GM12878 (cell line): ENCODE data around the gene RAD51AP1. TPM values are rescaled to one million over a fixed set of nuclear protein-coding genes. Genes with fewer than 3 reads are reported as not detected.

Experiments
- ATAC-seq: fragments of 200-7000 bp; cut with Tn5 transposase; 3 replicates; pipeline ENCODE4 v1.9.1; 2020; ENCODE audit warnings: mild to moderate bottlenecking, moderate library complexity
- BruUV-seq: library from RNA; stranded (reverse); fragments of 400-500 nt; replicated peaks from 2 replicates; lab custom pipeline; 2021; lab: Mats Ljungman, UMichigan
- CTCF ChIA-PET: fragments of 300-600 bp; sonication (Branson Sonifier 250); formaldehyde crosslinking; extraction: SDS; loops from one replicate; lab custom pipeline; 2021; ENCODE audit warnings: inconsistent platforms; lab: Yijun Ruan, JAX
- POLR2A ChIA-PET: fragments of 350-600 bp; formaldehyde crosslinking; extraction: SDS; loops from one replicate; lab custom pipeline; 2021; ENCODE audit warnings: inconsistent platforms; lab: Charles Lee
- RAD21 ChIA-PET: fragments of 300-600 bp; sonication (Branson Sonifier 250); formaldehyde crosslinking; loops from one replicate; lab custom pipeline; 2023; ENCODE audit warnings: antibody characterized with exemption; ENCODE audit not compliant: unreplicated experiment; lab: Charles Lee
- SMC1A ChIA-PET: fragments of 300-600 bp; sonication (Branson Sonifier 250); formaldehyde crosslinking; loops from one replicate; lab custom pipeline; 2023; ENCODE audit not compliant: unreplicated experiment, uncharacterized antibody; lab: Charles Lee
- DNase-seq: peaks from one replicate; pipeline ENCODE4 v3.0.0-alpha.2; 2011; ENCODE audit warnings: low read depth, low spot score
- FAIRE-seq: peaks from 3 replicates; lab custom pipeline; 2011; peaks lifted over from hg19 to GRCh38; lab: Jason Lieb, UNC
- H2AFZ ChIP-seq: 2 replicates; pipeline ENCODE4 v1.6.0; 2011; ENCODE audit warnings: low read depth, low read length, control low read depth; ENCODE audit not compliant: control insufficient read depth
- H3K27ac ChIP-seq: 2 replicates; pipeline ENCODE4 v1.5.1; 2011; ENCODE audit warnings: control low read depth; ENCODE audit not compliant: control insufficient read depth, insufficient read depth
- H3K27me3 ChIP-seq, 2 experiments: replicated peaks in 1 of 2; 2 replicates each; pipeline versions ENCODE4 v1.6.0 to v1.6.1; 2011; ENCODE audit warnings: low read length in 1 of 2; ENCODE audit not compliant: control insufficient read depth in 2 of 2, insufficient read depth in 2 of 2
- H3K36me3 ChIP-seq, 2 experiments: 2 replicates each; pipeline ENCODE4 v1.5.1; 2011; ENCODE audit warnings: low read length in 1 of 2; ENCODE audit not compliant: control insufficient read depth in 2 of 2, insufficient read depth in 2 of 2
- H3K4me1 ChIP-seq: 2 replicates; pipeline ENCODE4 v1.6.1; 2011; ENCODE audit warnings: mild to moderate bottlenecking, low read length, moderate library complexity, mixed read lengths; ENCODE audit not compliant: control insufficient read depth, insufficient read depth
- H3K4me2 ChIP-seq: 2 replicates; pipeline ENCODE4 v1.6.0; 2011; ENCODE audit warnings: control low read depth; ENCODE audit not compliant: control insufficient read depth, insufficient read depth
- H3K4me3 ChIP-seq: fragments of 200-600 bp; sonication (generic); 2 replicates; pipeline ENCODE4 v1.5.1; 2016
- H3K79me2 ChIP-seq: 2 replicates; pipeline ENCODE4 v1.6.0; 2011; ENCODE audit warnings: low read length; ENCODE audit not compliant: control insufficient read depth, insufficient read depth
- H3K9ac ChIP-seq: 2 replicates; pipeline ENCODE4 v1.8.0; 2011; ENCODE audit warnings: low read length, control low read depth, mixed read lengths; ENCODE audit not compliant: control insufficient read depth, insufficient read depth
- H3K9me3 ChIP-seq: replicated peaks from 3 replicates; pipeline ENCODE4 v1.5.1; 2011; ENCODE audit warnings: mild to moderate bottlenecking, low read length; ENCODE audit not compliant: control insufficient read depth, insufficient read depth
- H4K20me1 ChIP-seq: 2 replicates; pipeline ENCODE4 v1.6.0; 2011; ENCODE audit not compliant: control insufficient read depth, insufficient read depth
- ATF2 ChIP-seq: IDR thresholded peaks from 2 replicates; pipeline ENCODE4 v1.6.1; 2012; ENCODE audit warnings: low read length, inconsistent platforms
- BCL3 ChIP-seq: IDR thresholded peaks from 2 replicates; pipeline ENCODE4 v1.6.1; 2011; ENCODE audit warnings: borderline replicate concordance, low read depth, mild to moderate bottlenecking, moderate library complexity, low read length; ENCODE audit not compliant: insufficient read depth, poor library complexity, severe bottlenecking
- CBX5 ChIP-seq: sonication (generic); IDR thresholded peaks from 2 replicates; pipeline ENCODE4 v1.6.1; 2016; ENCODE audit warnings: low read depth, moderate library complexity, mild to moderate bottlenecking, inconsistent platforms
- CREM ChIP-seq: IDR thresholded peaks from 2 replicates; pipeline ENCODE4 v1.6.1; 2014; ENCODE audit warnings: antibody characterized with exemption, low read depth
- DPF2 ChIP-seq: fragments of 450-650 bp; IDR thresholded peaks from 2 replicates; pipeline ENCODE4 v1.6.1; 2017; ENCODE audit warnings: mild to moderate bottlenecking
- E2F4 ChIP-seq: IDR thresholded peaks from 2 replicates; pipeline ENCODE4 v1.6.1; 2012; ENCODE audit warnings: low read depth, low read length, improper control_type of control experiment
- E4F1 ChIP-seq: fragments of 450-650 bp; IDR thresholded peaks from 2 replicates; pipeline ENCODE4 v1.6.1; 2018; ENCODE audit warnings: borderline replicate concordance, mild to moderate bottlenecking; ENCODE audit not compliant: partially characterized antibody
- ESRRA ChIP-seq: IDR thresholded peaks from 2 replicates; pipeline ENCODE4 v1.6.1; 2012; ENCODE audit warnings: mild to moderate bottlenecking, low read length, improper control_type of control experiment
- NFYA ChIP-seq: IDR thresholded peaks from 2 replicates; pipeline ENCODE4 v1.6.1; 2011; ENCODE audit warnings: low read depth, mild to moderate bottlenecking, low read length, improper control_type of control experiment, borderline replicate concordance
- NFYB ChIP-seq: IDR thresholded peaks from 2 replicates; pipeline ENCODE4 v1.6.1; 2011; ENCODE audit warnings: low read depth, mild to moderate bottlenecking, low read length, improper control_type of control experiment, moderate library complexity; ENCODE audit not compliant: insufficient read depth
- RAD21 ChIP-seq: IDR thresholded peaks from 2 replicates; pipeline ENCODE4 v1.6.1; 2011; ENCODE audit warnings: mild to moderate bottlenecking, low read depth, low read length, moderate library complexity; ENCODE audit not compliant: insufficient read depth
- WGBS: methylation state at CpG from one replicate; pipeline ENCODE4 v1.1.6; 2016; ENCODE audit warnings: low lambda C conversion rate; ENCODE audit not compliant: insufficient replicate concordance, insufficient coverage; ENCODE audit errors: missing lambda C conversion rate; 5-methylcytosine and 5-hydroxymethylcytosine counted together
- in situ Hi-C: fragments of 300-500 bp; cut with MboI; formaldehyde crosslinking; loops from 9 replicates; pipeline ENCODE4 v1.14.3; 2018; ENCODE audit warnings: mixed read lengths
- intact Hi-C: fragments of 100-400 bp; cut with micrococcal nuclease; formaldehyde crosslinking; loops from one replicate; pipeline ENCODE4 v1.14.2; 2022; ENCODE audit not compliant: unreplicated experiment
- polyA plus RNA-seq, 11 experiments: library from polyadenylated mRNA; depleted of rRNA in 4 of 11; unstranded in 6 of 11; stranded (reverse) in 5 of 11; fragments of >200 nt; fragmentation: Nextera tagmentation in 4 of 11; fragmentation: Illumina TruSeq in 1 of 11; extraction: Ambion mirVana in 4 of 11; extraction: Trizol in 1 of 11; gene quantifications; 1 replicate in 1 of 11; 2 replicates in 10 of 11; pipeline versions ENCODE4 v1.2.1 to v1.2.3, GENCODE V29; 2011 to 2016; ENCODE audit warnings: inconsistent platforms in 2 of 11, missing spikeins in 2 of 11, low read depth in 1 of 11
- total RNA-seq, 4 experiments: library from RNA; depleted of rRNA in 3 of 4; stranded (reverse); fragments of >200 nt in 3 of 4; fragmentation: Illumina TruSeq in 1 of 4; extraction: Trizol in 1 of 4; gene quantifications; 2 replicates each; pipeline versions ENCODE4 v1.2.1 to v1.2.3, GENCODE V29; 2013 to 2021

The RAD51AP1 gene
- total and polyA plus RNA-seq, 10 of the 15 experiments (the other 5 are each of a cell fraction or from before 2014, with no cell fraction given): 22.3 to 86.0 (median 50.9) TPM

- TF ChIP-seq E4F1: no peak
- no peak for TF ChIP-seq CBX5
- TF ChIP-seq ATF2: no peak
- TF ChIP-seq CREM: no peak
- TF ChIP-seq E2F4: no peak
These were observed 46.2 kb downstream of the RAD51AP1 start (continued) for GRCh38 chr12:4584896-4585295.

GRCh38 chr12:4586500-4586899, 47.8 kb downstream of the RAD51AP1 start:
- TF ChIP-seq BCL3 (peak; percentile 34), DPF2 (no peak), NFYA (no peak), RAD21 (no peak), NFYB (no peak), ESRRA (no peak)
- SMC1A ChIA-PET: no interaction called here
- WGBS: 60% methylated on average over 5 of the region's 5 CpGs
- POLR2A ChIA-PET: no interaction called here
- Histone ChIP-seq H4K20me1 (no peaks in the 10 kb centered on the region), H3K4me2 (no peak overlapping the region), H3K4me3 (no peak overlapping the region), H3K9me3 (no peaks in the 10 kb centered on the region), H3K4me1 (no peaks in the 10 kb centered on the region), H3K9ac (no peak overlapping the region), H2AFZ (no peak overlapping the region), H3K36me3 (no peaks in the 10 kb centered on the region), H3K79me2 (no peaks in the 10 kb centered on the region), H3K27ac (no peak overlapping the region), H3K27me3 (no peaks in the 10 kb centered on the region)
- in situ Hi-C loops: no loop called here
- no peak for ATAC-seq
- BruUV-seq: no TSS peak
- RAD21 ChIA-PET: no interaction called here
- no peak for DNase-seq
- no peak for FAIRE-seq
- CTCF ChIA-PET: interaction anchor here (1.4 kb wide), 1 partner anchor 18 kb away, joined by 4 read pairs; no protein-coding TSS in a partner anchor
- intact Hi-C loops: no loop called here
